ENCODE measurements around the gene OR52A1.
A peak's percentile ranks its signal among the peaks of the same experiment; 100 is the strongest.

OR52A1 gene

GRCh38 chr11:5131584-5132335 lies 22.8 kb downstream of the OR52A1 start:
- no peak for DNase-seq (ENCODE audit: low spot score)

GRCh38 chr11:5129457-5129877 lies 25.1 kb downstream of the OR52A1 start:
- peak; percentile 8 for DNase-seq (ENCODE audit: low spot score)

- no peak for DNase-seq (ENCODE audit: low spot score)
Observed at GRCh38 chr11:5124891-5125620, 29.5 kb downstream of the OR52A1 start.

- DNase-seq (ENCODE audit: low spot score): peak; percentile 57
Observed at GRCh38 chr11:5123802-5124521, 30.6 kb downstream of the OR52A1 start.

- DNase-seq (ENCODE audit: low spot score): no peak
Observed at GRCh38 chr11:5118893-5119292, 35.7 kb downstream of the OR52A1 start.

- no peak for DNase-seq (ENCODE audit: low spot score)
Observed at GRCh38 chr11:5117588-5117987, 37.0 kb downstream of the OR52A1 start.

GRCh38 chr11:5115339-5115738 lies 39.2 kb downstream of the OR52A1 start:
- DNase-seq (ENCODE audit: low spot score): no peak

GRCh38 chr11:5107285-5107684 lies 47.3 kb downstream of the OR52A1 start:
- no peak for DNase-seq (ENCODE audit: low spot score)

GRCh38 chr11:5103066-5103465 lies 51.5 kb downstream of the OR52A1 start:
- no peak for DNase-seq (ENCODE audit: low spot score)

GRCh38 chr11:5102246-5102645 lies 52.3 kb downstream of the OR52A1 start:
- no peak for DNase-seq (ENCODE audit: low spot score)

GRCh38 chr11:5096011-5096410 lies 58.5 kb downstream of the OR52A1 start:
- DNase-seq (ENCODE audit: low spot score): no peak
